ENCODE data around the gene ARHGEF7.
A peak's percentile ranks its signal among the peaks of the same experiment; 100 is the strongest.

Gene ARHGEF7

DNA sequence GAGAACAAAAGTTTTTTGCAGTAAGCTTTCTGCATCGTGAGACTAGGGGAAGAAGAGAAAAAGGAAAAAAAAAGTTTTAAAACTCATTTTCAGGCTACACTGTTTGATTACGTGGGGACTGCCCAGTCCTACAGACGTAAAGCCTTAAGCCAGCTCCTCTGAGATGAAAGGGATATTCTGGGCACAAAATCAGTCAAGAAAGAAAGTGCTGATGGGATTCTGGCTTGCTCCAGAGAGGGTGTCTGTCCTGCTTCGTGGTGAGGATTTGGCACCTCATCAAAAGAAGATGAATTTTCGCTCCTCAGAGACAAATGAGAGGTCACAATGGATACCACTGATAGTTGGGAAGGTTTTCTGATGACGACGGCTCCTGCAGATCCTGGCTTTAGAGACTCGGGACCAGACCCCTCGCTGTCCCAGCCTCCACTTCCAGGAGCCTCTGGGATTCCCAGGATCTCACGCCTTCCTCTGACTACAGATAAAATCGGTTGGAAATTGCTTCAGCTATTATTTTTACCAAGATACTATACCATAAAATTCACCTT lies 215.0 kb downstream of the ARHGEF7 start:
- H3K27ac ChIP-seq: no peak overlapping the region
- no peak for DNase-seq (ENCODE audit: low read depth, low spot score)

DNA sequence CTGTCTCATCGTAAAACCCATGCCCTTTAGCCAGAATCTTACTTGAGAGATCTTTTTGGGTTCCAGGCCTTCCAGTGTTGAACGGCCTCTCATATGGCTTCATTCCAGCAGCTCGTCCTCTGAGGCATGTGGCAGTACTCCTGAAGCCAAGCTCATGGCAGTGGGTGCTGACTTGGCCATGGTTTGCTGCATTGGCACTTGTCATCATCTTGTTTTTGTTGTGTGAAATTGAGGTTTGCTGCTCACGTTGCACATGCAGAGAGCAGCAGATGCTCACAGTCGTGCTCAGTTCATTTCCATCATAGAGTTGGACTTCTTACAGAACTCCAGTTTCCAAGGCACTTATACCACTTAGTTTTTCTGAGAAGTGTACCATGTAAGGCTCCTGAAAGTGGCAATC lies 220.2 kb downstream of the ARHGEF7 start:
- no peak for DNase-seq (ENCODE audit: low read depth, low spot score)
- no peak overlapping the region for H3K27ac ChIP-seq

DNA sequence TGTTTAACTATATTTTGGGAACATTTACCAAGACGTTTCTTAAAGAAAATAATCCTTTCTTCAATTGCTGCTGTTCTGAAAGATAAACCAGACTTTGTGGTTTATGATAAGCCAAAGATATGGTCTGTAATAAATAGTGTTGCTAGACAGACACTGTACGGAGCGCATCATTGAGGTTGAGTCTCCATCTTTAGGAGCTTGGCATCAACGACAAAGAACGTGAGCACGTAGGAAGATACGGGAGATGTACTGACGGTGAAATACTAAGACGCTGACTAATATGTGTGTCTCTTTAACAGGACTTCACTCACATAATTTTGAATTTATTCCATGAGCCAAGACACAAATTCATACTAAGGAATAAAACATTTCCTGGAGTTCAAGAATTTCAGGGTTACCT lies 221.6 kb downstream of the ARHGEF7 start:
- H3K27ac ChIP-seq: no peak overlapping the region
- DNase-seq (ENCODE audit: low read depth, low spot score): no peak

DNA sequence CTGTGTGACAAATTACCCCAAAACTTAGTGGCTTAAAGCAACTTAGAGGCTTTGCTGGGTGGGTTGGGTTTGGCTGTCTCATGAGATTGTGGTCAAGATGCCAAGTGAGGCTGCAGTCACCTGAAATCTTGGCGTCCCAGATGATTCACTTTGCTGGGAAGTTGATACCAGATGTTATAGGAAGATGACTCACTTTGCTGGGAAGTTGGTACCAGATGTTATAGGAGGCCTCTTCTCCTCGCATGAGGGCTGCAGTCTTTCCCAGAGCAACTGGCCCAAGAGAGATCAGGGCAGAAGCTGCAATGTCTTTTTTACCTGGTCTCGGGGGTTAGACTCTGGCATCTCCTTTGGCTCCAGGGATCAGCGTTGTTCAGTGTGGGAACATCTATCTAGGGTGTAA lies 222.1 kb downstream of the ARHGEF7 start:
- peak; percentile 54 for DNase-seq (ENCODE audit: low read depth, low spot score)
- H3K27ac ChIP-seq: no peak overlapping the region

DNA sequence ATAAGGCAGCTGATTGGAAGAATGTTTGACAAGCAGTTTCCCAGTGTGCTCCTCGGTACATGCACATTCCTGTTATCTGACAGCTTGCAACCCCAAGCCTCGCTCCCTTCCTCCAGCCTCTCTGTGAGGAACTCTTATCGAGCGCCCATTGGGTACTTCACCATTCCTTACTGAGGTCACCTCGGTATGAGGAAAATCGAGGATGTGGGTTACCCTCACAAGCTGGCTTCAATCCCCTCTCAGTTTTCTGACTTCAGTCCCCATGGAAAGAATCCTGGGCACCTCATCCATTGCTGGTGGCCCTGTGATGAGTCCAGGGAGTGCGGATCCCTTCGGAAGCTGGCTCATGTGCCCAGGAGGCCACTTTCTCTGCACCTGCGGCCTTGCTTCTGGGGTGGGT lies 222.6 kb downstream of the ARHGEF7 start:
- H3K27ac ChIP-seq: no peak overlapping the region
- DNase-seq (ENCODE audit: low read depth, low spot score): no peak

DNA sequence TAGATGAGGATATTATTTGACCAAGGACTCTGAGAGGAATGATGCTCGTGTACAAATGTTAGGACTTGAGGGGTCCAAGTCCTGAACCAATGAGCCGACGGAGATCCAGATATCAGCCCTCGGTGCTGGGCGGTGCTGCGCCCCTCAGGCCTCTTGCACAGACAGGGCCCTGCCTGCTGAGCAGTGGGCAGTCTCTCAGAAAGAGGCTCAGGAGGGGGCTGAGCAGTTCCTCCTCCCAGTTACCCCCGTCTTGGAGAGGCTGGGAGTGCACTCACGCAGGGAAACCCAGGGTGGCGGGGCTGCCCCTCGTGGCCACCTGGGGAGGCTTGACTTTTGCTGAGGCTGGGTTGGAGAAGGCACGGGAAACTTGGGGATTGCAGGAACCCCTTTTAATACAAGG lies 223.7 kb downstream of the ARHGEF7 start:
- DNase-seq (ENCODE audit: low read depth, low spot score): no peak
- no peak overlapping the region for H3K27ac ChIP-seq

DNA sequence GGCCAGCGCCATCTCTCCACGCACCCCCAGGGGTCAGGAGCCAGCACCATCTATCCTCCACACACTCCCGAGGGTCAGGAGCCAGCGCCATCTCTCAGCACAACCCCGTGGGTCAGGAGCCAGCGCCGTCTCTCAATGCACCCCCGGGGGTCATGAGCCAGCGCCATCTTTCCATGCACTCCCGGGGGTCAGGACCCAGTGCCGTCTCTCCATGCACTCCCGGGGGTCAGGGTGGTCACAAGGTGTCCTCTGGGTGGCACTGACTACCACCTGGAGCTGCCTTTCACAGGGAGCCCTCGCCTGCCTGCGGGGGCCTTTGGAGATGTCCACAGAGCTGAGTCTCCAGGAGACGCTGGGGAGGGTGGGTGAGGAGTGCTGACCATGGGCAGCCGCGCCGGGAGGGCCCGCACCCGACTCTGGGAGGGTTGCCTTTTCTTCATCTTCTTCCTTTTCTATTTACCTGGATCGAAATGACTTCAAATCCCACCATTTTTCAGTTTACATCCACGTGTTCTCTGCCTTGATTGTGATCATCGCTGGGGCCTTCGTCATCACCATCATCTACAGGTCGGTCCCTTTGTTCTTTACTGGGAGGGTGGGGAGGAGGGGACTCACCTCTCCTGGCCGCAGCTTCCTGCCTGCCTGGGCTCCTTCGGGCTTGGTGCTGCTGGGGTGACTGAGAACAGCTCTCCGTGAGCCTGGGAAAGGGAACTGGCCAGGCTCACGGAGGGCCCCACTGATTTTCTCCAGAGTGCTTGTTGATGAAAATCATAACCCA lies 224.4 kb downstream of the ARHGEF7 start:
- no peak overlapping the region for H3K27ac ChIP-seq
- no peak for DNase-seq (ENCODE audit: low read depth, low spot score)

DNA sequence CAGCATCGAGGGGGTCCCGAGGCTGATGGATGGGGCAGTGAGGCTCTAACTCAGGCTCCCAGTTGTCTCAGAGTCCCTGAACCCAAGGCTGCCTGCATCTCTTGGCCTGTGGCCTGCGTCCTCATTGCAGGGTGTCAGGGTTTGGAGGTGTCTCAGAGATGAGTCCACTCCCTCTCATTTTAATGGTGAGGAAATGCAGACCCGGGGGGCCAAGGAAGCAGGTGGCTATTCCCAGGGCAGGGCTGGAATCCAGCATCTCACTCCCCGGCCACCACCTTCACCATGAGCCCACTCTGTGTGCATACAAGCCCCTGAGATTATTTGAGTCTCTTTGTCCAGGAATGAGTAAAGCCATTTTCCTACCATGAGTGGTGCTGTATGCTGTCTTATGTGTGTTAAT lies 226.8 kb downstream of the ARHGEF7 start:
- DNase-seq (ENCODE audit: low read depth, low spot score): no peak
- no peak overlapping the region for H3K27ac ChIP-seq

DNA sequence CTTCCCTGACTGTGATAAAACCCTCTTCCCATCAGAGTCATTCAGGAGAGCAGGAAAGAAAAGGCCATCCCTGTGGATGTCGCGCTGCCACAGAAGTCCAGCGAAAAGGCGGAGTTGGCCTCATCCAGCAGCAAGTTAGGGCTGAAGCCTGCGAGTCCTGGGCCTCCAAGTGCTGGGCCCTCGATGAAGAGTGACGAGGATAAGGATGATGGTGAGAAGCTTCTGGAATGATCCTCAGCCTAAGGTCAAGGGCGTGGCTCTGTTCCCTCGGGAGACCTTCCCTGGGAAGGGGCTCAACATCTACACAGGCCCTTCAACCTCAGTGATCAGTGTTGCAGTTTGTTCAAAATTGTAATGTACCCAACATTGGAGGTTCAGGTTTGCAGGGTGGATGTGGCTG lies 227.6 kb downstream of the ARHGEF7 start:
- DNase-seq (ENCODE audit: low read depth, low spot score): no peak

DNA sequence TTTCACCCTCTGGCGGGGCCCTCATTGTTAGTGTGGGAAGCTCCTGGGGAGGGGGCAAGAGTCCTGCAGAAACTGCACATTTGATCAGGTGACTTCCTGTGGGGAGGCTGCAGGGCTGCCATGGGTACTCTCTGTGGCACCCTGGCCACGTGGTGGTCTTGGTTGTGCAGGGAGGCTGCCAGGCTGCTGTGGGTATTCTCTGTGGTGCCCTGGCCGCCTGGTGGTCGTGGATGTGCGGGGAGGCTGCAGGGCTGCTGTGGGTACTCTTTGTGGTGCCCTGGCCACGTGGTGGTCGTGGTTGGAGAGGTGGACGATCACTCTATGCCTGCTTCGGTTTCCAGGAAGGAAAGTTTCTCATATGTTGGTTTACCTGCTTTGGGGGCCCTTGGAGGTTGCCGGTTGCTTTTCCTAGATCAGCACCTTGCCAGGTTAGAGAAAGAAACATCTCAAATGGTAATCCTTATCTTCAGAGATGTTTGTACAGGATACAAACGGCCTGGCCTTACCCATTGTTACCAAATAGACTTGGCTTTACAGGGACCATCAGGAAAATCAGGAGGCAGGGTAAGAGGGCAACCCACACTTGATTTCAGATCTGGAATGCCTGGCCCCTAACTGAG lies 228.2 kb downstream of the ARHGEF7 start:
- DNase-seq (ENCODE audit: low read depth, low spot score): no peak
- H3K27ac ChIP-seq: no peak overlapping the region

More for the DNA sequence above, 227.6 kb downstream of the ARHGEF7 start:
- no peak overlapping the region for H3K27ac ChIP-seq

DNA sequence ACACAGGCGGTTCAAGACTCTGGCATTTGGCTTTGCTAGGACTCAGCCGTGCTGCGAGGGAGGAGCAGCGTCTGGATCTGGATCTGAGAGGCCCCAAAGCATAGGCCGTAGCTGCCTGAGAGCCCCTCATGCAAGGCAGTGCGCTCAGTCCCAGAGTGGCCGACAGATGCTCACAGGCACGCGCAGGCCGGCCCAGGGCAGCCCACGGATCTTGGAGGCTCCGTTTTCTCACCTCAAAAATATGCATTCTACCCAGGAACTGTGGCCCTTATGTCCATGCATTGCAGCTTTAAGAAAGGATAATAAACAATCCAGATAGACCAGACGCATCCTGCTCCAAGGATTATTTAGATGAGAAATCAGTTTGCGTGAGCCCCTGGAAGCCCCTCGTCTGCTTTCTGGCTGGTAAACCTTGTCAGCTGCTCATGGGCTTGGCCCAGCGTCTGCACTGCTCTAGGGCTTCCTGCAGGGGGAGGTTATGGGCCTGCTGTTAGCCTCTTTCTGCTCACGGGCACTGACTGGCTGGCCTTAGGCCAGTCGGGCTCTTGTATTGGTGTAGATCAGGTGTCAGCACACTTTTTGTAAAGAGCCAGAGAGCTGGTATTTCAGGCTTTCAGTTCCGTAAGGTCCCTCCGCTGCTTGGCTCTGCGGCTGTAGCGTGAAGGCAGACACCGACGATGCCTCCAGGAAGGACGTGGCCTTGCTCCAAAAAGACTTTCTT lies 229.5 kb downstream of the ARHGEF7 start:
- no peak overlapping the region for H3K27ac ChIP-seq
- peak; percentile 49 for DNase-seq (ENCODE audit: low read depth, low spot score)

DNA sequence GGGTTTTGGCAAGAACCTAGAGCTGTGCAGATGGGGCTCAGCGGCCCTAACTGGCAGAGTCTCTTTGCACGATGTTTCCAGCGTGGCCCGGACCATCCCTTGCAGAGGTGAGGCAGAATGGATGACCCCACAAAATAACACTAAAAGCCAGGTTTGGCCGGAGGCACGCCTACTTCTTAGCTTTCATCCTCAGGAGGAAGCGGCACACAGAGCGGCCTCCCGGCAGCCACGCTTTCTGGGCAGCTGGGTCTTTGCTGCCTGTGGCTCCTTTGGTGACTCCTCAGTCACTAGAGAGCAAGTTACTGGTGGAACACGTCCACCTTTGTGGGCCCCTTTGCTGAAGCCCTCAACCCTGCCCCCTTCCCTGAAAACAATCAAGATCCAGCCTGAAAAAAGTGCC lies 230.6 kb downstream of the ARHGEF7 start:
- H3K27ac ChIP-seq: no peak overlapping the region
- no peak for DNase-seq (ENCODE audit: low read depth, low spot score)

DNA sequence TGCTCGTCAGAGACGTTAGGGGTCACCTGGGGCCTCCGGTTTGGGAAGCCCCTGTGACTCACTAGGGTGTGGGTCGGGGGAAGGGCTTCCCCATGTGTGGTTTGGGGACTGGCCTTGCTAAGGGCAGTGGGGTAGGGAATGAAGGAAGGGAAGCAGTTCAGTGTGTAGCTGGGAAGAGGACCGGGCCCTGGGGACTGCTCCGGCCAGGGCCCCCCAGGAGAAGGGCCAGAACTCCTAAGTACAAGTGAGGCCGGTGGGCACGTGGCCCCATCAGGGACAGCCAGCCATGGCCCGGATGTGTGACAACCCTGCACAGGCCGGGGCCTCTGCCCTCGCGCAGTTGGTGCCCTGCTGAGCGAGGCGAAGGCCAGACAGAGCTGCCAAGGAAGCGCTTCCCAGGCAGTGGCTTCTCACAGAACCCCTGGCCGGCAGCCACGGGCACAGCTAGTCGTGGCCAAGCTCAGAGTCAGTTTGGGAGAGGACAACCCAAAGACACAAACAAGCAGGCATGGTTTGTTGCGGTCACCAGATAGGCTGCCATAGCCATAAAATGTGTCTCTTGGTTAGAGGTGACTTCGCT lies 231.1 kb downstream of the ARHGEF7 start:
- DNase-seq (ENCODE audit: low read depth, low spot score): no peak
- no peak overlapping the region for H3K27ac ChIP-seq

DNA sequence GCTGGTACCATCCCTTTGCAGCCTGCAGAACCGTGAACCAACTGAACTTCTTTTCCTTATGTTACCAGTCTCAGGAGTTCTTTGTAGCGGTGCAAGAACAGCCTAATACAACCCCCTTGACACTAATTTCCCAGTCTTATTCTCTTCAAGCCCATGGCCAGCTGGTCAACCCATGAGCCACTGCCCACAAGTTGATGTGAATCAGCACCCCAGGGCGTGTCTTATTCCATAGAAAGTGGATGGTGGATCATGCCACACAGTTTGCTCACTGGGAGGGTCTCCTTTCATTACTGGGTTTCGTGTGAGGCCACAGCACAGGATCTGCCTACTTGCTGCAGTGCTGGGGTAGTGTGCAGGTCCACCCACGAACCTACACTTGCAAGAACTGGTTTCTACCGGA lies 232.3 kb downstream of the ARHGEF7 start:
- peak; percentile 66 for DNase-seq (ENCODE audit: low read depth, low spot score)

DNA sequence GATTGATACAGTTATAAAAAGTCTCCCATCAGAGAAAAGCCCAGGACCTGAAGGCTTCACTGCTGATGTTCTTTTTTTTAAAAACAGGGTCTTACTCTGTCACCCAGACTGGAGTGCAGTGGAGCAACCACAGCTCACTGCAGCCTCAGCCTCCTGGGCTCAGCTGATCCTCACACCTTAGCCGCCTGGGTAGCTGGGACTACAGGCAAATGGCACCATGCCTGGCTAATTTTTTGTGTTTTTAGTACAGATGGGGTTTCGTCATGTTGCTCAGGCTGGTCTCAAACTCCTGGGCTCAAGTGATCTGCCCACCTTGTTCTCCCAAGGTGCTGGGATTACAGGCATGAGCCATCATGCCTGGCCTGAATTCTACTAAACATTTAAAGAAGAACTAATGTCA lies 238.4 kb downstream of the ARHGEF7 start:
- no peak for DNase-seq (ENCODE audit: low read depth, low spot score)

More for the DNA sequence above, 232.3 kb downstream of the ARHGEF7 start:
- no peak overlapping the region for H3K27ac ChIP-seq

DNA sequence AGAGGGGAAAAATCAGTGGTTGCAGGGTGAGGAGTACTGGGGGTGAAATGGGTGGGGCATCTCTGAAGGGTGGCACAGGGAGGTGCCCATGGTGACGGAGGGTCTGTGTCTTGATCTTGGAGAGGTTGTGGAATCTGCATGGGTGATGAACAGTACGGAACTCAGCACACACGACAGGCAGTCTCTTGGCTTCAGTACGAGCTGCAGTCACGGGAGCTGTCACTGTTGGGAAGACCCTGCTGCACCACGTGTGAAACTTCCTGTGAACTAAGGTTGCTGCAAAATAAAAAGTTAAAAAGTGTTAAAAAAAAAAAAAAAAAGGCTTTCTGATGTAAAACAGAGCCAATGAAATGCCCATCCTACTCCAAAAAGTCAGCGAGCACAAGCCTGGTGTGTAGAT lies 239.7 kb downstream of the ARHGEF7 start:
- H3K27ac ChIP-seq: no peak overlapping the region
- no peak for DNase-seq (ENCODE audit: low read depth, low spot score)

More for the DNA sequence above, 238.4 kb downstream of the ARHGEF7 start:
- no peak overlapping the region for H3K27ac ChIP-seq
